ENCODE data around the gene SOX9. TPM values are rescaled to one million over a fixed set of nuclear protein-coding genes. Genes with fewer than 3 reads are reported as not detected.
"Not testable (repeated sequence)": the region's sequence is repeated elsewhere in the genome, so short reads cannot be mapped to it uniquely, and the experiment has no call there.

Gene SOX9
- total RNA-seq, 1 experiment from 2014 or later = 21.5 TPM

DNA sequence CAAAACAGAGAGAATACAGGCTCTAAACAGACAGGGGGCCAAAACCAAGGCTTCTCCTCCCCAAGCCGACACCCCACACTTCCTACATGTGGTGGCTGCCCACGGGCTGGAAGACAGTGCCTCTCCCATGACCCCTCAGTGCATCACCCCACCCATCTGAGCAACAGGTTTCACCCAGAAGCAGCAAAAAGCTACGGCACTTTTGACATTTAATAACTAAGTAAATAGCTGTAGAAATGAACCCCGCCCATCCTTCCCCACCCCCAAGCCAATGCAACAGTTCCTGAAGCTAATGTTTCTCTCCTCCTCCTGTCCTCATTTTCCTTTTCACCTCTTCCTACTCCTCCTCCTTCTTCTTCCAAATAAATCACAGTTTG, 9.9 kb upstream of the SOX9 start:
- DNase-seq (ENCODE audit: low spot score) = no peak

DNA sequence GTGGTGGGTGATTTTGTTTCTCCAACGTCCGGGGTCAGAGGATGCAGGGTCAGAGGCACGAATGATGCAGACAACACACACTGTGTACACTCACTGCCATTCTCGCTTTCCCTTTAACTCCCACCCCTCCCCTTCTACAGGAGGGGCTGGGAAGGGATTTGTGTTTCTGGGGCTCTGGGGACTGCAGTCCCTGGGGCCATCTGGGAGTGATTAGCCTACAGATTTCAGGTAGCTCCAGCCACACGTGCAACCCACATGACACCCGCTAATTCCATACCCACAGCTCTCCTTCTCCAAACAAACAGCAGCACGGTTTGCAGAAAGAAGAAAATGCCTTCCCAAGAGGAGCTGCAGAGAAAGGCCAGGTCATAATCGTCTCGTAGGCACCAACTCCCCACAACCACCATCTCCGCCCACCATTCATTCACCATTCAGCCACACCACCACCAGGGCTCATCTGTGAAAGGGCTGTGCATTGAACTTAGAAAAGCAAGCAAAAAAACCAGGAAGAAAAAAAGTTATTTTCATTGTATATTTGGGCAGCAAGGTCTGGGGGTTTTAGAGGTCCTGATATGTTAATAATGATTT, 9.4 kb upstream of the SOX9 start:
- no peak for DNase-seq (ENCODE audit: low spot score)

DNA sequence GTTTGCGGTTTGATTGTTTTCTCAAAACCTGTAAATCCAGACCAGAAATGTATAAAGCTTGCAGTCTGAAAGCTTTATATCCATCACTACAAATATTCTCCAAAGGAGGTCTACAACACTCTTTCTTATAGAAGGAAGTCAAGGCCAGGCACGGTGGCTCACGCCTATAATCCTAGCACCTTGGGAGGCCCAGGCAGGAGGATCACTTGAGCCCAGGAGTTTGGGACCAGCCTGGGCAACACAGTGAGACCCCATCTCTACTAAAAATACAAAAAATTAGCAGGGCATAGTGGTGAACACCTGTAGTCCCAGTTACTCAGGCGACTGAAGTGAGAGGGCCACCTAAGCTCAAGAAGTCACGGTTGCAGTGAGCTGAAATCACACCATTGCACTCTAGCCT, 8.9 kb upstream of the SOX9 start:
- DNase-seq (ENCODE audit: low spot score) = not testable (repeated sequence)

GRCh38 chr17:72113751-72114150, 7.1 kb upstream of the SOX9 start:
- DNase-seq (ENCODE audit: low spot score) = no peak

DNA sequence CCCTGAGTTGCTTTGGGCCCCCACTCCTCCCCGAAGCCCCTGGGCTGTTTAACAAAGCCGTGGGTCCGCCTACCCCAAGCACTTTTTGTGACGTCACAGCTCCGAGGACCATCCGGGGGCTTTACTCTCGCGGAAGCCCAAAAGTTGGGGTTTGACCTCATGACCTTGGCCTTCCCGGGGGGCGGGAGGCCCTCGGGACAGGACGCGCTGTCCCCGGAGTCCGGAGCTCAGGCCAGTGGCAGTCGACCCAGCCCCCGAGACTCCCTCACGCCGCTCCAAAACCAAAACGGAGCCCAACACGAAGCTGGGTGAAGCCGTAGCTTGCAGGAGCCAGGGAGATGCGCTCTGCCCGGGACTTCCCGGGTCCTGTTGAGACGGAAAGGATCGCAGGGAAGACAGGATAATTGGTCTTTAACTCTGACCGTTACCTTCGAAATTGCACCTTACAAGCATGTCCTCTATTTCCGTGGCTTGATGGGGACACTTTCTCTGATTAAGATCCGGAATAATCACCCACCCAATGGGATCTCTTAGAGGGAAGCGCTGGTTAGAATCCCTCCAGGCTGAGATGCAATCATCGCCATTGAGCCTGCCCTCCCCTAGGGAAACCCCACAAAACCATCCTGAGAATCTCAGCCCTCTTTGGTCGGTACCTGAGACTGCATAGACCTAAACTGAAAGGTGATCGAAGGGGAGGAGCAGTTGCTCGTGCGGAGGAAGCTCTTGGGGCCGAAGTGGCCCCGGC, 4.9 kb upstream of the SOX9 start:
- no peak for DNase-seq (ENCODE audit: low spot score)

DNA sequence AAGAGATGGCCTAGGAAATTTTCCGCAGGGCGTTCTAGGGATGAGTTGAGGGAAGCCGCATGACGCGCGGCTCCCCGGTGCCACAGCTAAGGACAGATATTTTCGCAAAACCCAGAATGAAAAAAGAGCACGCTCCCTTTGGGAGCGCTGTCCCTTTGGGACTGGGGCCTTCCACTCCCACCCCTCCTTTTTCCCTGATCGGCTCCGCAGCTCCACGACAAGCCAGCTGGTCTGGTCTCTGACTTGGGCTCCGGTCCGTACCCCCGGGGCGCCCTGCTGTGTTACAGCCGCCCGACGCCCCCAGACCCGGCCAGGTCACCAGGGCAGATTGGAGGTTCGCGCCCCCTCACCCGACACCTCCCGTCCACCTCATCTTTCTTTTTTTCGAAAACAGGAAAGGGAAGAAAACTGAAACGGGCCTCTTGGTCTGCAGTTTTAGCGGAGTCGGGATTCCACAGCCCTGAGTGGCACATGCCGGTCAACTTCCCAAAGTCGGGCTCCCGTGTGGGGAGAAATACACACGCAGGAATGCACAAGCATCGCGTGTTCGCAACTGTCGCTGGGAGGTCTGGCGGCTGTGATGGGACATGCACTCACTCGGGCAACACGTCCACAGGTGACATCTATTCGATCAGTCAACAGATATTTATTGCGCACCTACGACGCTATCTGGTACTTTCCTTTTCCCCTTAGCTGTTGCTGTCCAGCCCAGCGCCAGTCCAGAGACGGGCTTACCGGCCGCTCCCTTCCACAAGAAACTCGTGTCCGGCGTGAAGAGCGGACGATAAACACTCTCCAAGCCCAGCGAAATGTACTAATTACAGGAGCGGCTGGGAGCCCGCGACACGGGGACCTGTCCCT, 3.9 kb upstream of the SOX9 start:
- no peak for DNase-seq (ENCODE audit: low spot score)

DNA sequence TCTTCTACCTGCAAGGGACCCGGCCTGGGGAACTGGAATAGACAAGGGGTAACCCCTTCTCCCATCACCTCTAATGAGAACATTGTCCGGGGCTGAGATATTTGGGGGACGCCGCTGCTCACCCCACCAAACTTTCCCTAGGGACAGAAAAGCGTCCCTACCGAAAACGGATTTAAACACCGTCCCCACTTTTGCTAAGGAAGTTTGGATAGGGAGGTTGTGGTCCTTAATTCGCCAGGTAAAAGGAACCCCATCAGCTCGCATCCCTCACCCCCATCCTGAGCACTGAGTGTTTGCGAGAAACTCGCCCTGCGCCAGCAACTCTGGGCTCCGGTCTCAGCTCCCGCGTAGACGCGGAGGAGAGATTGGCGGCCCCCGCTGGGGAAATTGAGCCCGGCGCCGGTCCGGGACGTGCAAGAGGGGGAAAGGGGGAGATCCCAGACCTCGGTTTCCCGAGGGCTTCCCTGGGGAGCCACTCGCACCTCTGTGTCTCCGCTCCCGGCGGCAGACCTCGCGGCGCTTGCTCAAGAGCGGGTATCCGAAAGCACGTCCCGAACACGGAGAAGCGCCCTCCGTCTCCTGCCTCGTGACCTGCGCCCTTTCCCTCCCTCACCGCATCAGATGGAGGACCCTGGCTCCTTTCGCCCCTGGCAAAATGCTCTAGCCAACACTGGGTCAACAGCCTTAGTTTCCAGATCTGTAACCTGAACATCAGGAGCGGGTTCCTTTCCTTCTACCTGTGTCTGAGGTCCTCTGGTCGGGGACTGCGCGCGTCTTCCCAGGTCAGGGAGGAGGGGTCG, 3.1 kb upstream of the SOX9 start:
- no peak for DNase-seq (ENCODE audit: low spot score)

DNA sequence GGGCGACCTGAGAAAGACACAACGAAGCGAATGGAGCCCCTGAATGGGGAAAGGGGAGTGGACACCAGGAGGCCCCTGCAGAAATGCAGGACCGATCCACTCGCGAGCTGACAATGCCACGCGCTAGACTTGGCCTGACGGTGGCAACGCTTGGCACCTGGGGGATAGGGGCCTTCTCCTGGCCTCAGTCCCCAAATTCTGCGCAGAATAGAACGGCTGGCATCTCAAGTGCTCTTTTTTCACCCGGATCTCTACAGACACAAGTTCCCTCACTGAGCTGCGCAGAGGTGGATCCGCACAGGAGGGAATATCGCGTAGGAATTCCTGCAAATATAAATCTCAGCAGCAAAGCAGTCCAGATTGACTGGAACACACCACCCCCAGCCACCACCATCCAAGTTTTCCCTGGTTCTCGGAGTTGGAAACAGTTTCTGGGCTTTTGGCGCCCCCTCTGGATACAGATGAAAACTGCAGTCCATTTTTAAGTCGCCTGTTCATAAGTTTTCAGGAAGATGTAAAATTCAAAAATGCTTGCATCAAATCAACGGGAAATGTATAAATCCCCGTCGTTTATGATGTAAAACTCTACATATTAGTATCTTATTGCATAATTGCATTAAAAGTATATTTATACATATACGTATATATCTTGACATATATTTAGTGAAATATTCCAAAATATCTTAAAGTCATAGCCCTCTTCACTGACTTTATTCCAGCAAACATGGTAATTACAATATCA, 2.3 kb upstream of the SOX9 start:
- peak; percentile 74 for DNase-seq (ENCODE audit: low spot score)

DNA sequence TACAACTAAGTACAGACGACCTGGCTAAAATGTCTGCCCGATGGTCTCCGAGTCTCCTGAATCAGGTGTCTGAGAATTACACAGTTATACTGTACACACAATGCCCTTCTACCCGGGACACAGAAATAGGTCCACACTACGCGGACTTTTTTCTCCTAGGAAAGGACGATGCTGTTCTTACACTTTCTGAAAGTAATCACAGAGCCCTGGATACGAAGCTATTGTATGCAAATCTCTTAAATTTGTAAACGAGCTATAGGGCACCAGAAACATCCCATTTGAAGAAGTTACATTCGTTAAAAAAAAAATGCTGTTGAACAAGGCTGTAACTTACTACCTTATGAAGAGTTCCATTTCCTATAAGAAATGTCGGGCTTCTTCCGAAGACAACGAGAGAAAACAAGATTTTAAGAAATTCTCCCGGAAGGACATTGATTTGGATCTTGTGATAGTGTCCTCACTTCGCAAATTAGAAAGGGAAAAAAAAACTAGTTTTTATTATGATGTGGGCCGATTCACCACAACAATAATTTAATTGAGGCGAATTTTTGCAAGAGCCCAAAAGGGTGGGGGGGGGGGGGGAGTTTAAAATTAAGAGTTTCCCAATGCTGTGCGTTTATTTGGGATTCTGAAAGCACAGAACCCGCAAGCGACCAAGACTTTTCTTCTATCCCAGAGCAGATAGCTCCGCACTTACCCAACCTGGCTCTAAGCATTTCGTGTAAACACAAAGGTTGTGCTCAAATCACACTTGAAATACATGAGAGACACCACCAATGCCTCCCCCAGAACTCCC, 1.5 kb upstream of the SOX9 start:
- DNase-seq (ENCODE audit: low spot score) = no peak

DNA sequence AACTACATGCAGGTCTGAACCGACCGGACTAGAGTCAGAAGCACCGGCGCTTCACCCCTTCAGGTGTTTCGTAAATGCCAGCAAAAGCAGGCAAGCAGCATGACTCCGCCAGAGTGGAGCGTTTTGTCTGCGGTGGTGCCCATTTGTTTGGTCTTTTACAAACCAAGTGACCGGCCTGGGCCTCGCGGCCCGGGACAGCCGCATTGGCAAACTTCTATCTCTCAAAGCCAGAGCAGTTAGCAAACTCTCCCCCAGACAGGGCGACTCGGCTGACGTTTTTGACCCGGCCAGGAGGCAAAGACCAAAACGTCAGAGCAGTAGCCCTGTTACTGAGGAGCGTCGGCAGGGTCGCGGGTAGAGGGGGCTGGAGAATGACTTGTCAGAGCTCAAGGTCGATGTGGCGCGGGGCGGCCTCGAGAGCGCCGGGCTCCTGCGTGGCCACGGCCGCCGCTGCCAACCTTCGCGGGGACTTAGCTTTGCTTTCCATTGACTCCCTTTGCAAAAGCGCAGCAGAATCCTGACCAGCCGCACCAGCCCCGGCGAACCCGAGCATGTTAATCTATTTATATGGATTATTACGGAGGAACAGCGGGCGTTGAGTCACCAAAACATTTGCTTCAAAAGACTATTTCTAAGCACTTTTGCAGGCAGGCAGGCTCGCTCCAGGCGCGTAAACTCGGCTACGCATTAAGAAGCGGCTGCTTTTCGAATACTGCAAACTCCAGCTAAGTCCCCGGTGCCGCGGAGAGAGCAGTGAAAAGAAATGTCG, 763 bp upstream of the SOX9 start:
- peak; percentile 55 for DNase-seq (ENCODE audit: low spot score)

DNA sequence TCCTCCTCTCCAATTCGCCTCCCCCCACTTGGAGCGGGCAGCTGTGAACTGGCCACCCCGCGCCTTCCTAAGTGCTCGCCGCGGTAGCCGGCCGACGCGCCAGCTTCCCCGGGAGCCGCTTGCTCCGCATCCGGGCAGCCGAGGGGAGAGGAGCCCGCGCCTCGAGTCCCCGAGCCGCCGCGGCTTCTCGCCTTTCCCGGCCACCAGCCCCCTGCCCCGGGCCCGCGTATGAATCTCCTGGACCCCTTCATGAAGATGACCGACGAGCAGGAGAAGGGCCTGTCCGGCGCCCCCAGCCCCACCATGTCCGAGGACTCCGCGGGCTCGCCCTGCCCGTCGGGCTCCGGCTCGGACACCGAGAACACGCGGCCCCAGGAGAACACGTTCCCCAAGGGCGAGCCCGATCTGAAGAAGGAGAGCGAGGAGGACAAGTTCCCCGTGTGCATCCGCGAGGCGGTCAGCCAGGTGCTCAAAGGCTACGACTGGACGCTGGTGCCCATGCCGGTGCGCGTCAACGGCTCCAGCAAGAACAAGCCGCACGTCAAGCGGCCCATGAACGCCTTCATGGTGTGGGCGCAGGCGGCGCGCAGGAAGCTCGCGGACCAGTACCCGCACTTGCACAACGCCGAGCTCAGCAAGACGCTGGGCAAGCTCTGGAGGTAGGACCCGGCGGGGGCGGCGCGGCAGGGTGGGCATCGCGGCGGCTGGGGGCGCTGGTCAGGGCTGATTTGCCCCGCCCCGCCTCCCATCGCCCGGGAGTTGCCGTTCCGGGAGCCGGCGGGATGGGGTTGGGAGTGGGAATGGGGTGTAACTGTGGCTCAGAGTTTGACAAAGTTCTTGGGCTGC, 567 bp downstream of the SOX9 start:
- peak; percentile 46 for DNase-seq (ENCODE audit: low spot score)

DNA sequence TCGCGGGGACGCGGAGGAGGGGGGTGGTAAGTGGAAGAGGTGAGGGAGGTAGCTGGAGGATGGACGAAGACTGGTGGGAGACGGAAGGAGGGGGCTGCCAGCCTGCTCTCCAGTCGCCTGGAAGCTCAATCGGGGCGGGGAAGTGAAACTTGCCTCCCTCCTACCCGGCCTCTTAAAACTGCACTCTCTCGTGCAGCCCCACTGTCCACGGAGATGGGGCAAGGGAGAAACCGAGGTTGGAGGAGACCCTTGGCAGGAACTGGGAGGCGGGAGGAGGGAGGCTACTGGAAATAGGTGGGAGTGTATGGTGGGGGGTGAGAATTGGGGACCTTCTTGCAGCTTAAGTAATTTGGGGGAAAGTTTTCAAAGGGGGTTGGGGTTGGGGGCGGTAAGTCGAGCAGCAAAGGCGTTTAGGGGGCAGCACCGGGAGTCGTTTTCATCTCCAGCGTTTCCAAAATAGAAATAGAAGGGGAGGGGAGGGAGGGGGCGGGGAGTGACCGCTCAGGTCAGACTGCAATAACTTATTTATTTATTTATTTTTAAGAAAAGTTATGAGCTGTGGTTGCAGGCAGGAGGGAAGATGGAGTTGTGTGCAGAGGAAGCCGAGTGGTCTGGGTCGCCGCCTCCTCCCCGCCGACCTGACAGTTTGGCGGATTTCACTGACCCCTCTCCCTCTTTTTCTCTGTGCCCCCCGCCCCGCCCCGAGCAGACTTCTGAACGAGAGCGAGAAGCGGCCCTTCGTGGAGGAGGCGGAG, 1.4 kb downstream of the SOX9 start:
- DNase-seq (ENCODE audit: low spot score) = peak; percentile 30

DNA sequence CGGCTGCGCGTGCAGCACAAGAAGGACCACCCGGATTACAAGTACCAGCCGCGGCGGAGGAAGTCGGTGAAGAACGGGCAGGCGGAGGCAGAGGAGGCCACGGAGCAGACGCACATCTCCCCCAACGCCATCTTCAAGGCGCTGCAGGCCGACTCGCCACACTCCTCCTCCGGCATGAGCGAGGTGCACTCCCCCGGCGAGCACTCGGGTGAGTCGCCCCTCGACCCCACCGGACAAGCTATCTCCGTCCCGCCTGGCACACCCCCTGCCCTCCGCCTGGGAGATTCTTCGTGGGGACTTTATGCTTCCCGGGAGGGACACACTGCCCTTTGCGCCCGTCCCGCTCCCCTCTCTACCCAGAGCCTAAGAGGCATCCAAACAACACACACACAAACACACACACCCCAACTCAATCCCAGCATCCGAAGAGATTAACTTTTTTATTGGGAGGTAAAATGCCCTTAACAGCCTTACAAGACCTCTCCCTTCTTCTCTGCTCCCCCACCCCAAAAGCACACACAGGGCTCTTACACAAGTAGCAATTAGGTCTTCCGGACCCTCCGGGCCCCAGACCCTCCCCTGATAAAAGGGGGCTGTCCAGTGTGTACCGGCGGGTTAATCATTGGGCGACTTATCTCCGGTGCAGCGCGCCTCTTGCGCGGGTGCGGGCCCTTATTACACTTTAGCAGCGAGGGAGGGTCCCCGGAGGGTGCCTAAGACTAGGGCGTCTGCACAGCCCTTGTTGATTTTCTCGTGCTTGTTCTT, 2.1 kb downstream of the SOX9 start:
- DNase-seq (ENCODE audit: low spot score) = peak; percentile 25

DNA sequence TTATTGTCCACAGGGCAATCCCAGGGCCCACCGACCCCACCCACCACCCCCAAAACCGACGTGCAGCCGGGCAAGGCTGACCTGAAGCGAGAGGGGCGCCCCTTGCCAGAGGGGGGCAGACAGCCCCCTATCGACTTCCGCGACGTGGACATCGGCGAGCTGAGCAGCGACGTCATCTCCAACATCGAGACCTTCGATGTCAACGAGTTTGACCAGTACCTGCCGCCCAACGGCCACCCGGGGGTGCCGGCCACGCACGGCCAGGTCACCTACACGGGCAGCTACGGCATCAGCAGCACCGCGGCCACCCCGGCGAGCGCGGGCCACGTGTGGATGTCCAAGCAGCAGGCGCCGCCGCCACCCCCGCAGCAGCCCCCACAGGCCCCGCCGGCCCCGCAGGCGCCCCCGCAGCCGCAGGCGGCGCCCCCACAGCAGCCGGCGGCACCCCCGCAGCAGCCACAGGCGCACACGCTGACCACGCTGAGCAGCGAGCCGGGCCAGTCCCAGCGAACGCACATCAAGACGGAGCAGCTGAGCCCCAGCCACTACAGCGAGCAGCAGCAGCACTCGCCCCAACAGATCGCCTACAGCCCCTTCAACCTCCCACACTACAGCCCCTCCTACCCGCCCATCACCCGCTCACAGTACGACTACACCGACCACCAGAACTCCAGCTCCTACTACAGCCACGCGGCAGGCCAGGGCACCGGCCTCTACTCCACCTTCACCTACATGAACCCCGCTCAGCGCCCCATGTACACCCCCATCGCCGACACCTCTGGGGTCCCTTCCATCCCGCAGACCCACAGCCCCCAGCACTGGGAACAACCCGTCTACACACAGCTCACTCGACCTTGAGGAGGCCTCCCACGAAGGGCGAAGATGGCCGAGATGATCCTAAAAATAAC, 3.0 kb downstream of the SOX9 start:
- DNase-seq (ENCODE audit: low spot score) = no peak

DNA sequence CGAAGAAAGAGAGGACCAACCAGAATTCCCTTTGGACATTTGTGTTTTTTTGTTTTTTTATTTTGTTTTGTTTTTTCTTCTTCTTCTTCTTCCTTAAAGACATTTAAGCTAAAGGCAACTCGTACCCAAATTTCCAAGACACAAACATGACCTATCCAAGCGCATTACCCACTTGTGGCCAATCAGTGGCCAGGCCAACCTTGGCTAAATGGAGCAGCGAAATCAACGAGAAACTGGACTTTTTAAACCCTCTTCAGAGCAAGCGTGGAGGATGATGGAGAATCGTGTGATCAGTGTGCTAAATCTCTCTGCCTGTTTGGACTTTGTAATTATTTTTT, 3.6 kb downstream of the SOX9 start:
- no peak for DNase-seq (ENCODE audit: low spot score)

- no peak for DNase-seq (ENCODE audit: low spot score)
Measured at GRCh38 chr17:72125226-72125651, 4.4 kb downstream of the SOX9 start.

Data from A172 (cell line).